Measurements from ENCODE around the gene SORCS2. TPM values are rescaled to one million over a fixed set of nuclear protein-coding genes. Genes with fewer than 3 reads are reported as not detected.

The SORCS2 gene
- total RNA-seq, 2 donors from 2014 or later, result 1.0 to 4.4 TPM

DNA sequence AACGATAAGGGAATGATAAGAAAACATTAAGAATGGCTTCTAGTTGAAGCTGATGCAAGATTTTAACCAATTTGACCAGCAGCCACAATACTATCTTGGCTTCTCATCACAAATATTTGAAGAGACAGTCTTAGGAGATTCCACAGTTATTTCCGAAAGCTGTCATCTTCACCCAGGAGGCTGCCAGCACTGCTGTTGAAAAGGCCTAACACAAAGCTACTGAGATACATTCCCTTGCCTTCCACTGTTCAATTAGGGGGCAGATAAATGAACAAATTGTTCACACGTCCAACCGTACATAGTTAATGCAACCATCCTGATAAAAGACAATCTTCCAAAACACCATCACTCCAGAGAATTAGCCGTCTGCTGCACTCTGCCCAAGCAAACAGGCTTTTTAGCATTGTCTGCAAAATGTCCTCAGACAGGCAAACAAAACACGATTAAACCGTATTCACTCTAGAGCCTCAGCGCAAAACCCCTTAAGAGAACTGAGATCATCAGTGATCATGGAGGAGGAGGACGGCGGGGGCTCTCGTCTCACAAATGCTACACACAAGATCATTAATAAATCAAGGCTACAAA lies 432.1 kb downstream of the SORCS2 start:
- 69% methylated on average over 11 of the region's 11 CpGs for WGBS
- intact Hi-C loops (cut with DNase I), result no loop called here
- DNase-seq (ENCODE audit: low spot score), result no peak
- TF ChIP-seq, protein P1, sequence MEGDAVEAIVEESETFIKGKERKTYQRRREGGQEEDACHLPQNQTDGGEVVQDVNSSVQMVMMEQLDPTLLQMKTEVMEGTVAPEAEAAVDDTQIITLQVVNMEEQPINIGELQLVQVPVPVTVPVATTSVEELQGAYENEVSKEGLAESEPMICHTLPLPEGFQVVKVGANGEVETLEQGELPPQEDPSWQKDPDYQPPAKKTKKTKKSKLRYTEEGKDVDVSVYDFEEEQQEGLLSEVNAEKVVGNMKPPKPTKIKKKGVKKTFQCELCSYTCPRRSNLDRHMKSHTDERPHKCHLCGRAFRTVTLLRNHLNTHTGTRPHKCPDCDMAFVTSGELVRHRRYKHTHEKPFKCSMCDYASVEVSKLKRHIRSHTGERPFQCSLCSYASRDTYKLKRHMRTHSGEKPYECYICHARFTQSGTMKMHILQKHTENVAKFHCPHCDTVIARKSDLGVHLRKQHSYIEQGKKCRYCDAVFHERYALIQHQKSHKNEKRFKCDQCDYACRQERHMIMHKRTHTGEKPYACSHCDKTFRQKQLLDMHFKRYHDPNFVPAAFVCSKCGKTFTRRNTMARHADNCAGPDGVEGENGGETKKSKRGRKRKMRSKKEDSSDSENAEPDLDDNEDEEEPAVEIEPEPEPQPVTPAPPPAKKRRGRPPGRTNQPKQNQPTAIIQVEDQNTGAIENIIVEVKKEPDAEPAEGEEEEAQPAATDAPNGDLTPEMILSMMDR (IDR thresholded peaks at IDR 0.05), result no peak
- TF ChIP-seq POLR2AphosphoS5 (IDR thresholded peaks at IDR 0.05) (no peak), POLR2A (IDR thresholded peaks at IDR 0.05) (no peak)
- no peaks in the 10 kb centered on the region for H3K4me1 ChIP-seq (replicated peaks)
- no peaks in the 10 kb centered on the region for H3K36me3 ChIP-seq
- H3K27ac ChIP-seq, result no peak overlapping the region
- H3K27me3 ChIP-seq (replicated peaks; ENCODE audit: insufficient read depth), result peaks cover 1% of the 10 kb centered on the region
- H3K4me3 ChIP-seq, result no peak overlapping the region
- H3K9me3 ChIP-seq, result no peaks in the 10 kb centered on the region

DNA sequence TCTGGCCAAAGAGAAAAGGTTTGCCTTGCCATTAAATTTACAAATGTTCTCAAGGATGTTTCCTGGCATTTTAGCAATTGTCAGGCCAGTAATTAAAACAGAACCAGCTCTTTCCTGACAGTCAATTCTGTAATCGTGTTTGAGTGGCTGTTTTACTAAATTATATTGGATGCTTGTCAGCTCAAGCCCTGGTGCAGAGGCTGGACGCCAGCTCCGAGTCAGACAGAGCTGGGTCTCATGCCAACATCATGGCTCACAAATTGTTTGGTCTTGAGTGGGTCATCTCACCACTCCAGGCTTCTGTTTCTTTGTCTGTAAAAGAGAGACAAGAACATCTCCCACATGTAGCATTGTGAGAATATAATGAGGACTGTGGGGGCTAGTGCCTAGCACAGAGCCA lies 432.7 kb downstream of the SORCS2 start:
- Histone ChIP-seq H3K27me3 (replicated peaks; ENCODE audit: insufficient read depth) (peaks cover under 1% of the 10 kb centered on the region), H3K4me1 (replicated peaks) (no peaks in the 10 kb centered on the region), H3K36me3 (no peaks in the 10 kb centered on the region), H3K9me3 (no peaks in the 10 kb centered on the region), H3K27ac (no peak overlapping the region), H3K4me3 (no peak overlapping the region)
- WGBS, result 22% methylated on average over 3 of the region's 3 CpGs
- intact Hi-C loops (cut with DNase I), result no loop called here
- TF ChIP-seq POLR2AphosphoS5 (IDR thresholded peaks at IDR 0.05), result no peak
- TF ChIP-seq POLR2A (IDR thresholded peaks at IDR 0.05), result no peak
- TF ChIP-seq, protein P1 (IDR thresholded peaks at IDR 0.05), result no peak
- DNase-seq (ENCODE audit: low spot score), result no peak

GRCh38 chr4:7626531-7626930 lies 434.2 kb downstream of the SORCS2 start:
- Histone ChIP-seq H3K4me3 (no peak overlapping the region), H3K27me3 (replicated peaks; ENCODE audit: insufficient read depth) (no peaks in the 10 kb centered on the region), H3K27ac (no peak overlapping the region), H3K4me1 (replicated peaks) (no peaks in the 10 kb centered on the region), H3K36me3 (no peaks in the 10 kb centered on the region), H3K9me3 (no peaks in the 10 kb centered on the region)
- intact Hi-C loops (cut with DNase I), result no loop called here
- 65% methylated on average over 7 of the region's 7 CpGs for WGBS
- TF ChIP-seq, protein P1 (IDR thresholded peaks at IDR 0.05), result no peak
- no peak for TF ChIP-seq POLR2A (IDR thresholded peaks at IDR 0.05)
- no peak for TF ChIP-seq POLR2AphosphoS5 (IDR thresholded peaks at IDR 0.05)
- DNase-seq (ENCODE audit: low spot score), result no peak

- H3K27me3 ChIP-seq (replicated peaks; ENCODE audit: insufficient read depth), result no peaks in the 10 kb centered on the region
- intact Hi-C loops (cut with DNase I), result no loop called here
- TF ChIP-seq POLR2A (IDR thresholded peaks at IDR 0.05) (no peak), POLR2AphosphoS5 (IDR thresholded peaks at IDR 0.05) (no peak)
- TF ChIP-seq, protein P1 (IDR thresholded peaks at IDR 0.05), result no peak
- no peak overlapping the region for H3K27ac ChIP-seq
- H3K36me3 ChIP-seq, result no peaks in the 10 kb centered on the region
- no peak for DNase-seq (ENCODE audit: low spot score)
- 80% methylated on average over 18 of the region's 18 CpGs for WGBS
- H3K9me3 ChIP-seq, result no peaks in the 10 kb centered on the region
- H3K4me3 ChIP-seq, result no peak overlapping the region
- no peaks in the 10 kb centered on the region for H3K4me1 ChIP-seq (replicated peaks)
Observed at GRCh38 chr4:7627251-7628250, 435.2 kb downstream of the SORCS2 start.

All from prostate gland (tissue), 2 donors.